Stimulated activated CD4-positive, alpha-beta T cell treated with anti-CD3 and anti-CD28 coated beads, Interleukin-2, amount 100 ng/mL, for 4 hours (primary cell): ENCODE data around the gene NPAS3.

Source experiments
- DNase-seq: peaks from one replicate; pipeline ENCODE4 v3.0.0-alpha.2; 2020; ENCODE audit warnings: low read depth

NPAS3 gene

GRCh38 chr14:33257796-33258195, 319.1 kb downstream of the NPAS3 start:
- no peak for DNase-seq

GRCh38 chr14:33259764-33260163, 321.1 kb downstream of the NPAS3 start:
- DNase-seq = no peak

GRCh38 chr14:33271216-33271615, 332.5 kb downstream of the NPAS3 start:
- no peak for DNase-seq

- DNase-seq = no peak
These were observed 333.2 kb downstream of the NPAS3 start for GRCh38 chr14:33271891-33272290.

- no peak for DNase-seq
These were observed 335.3 kb downstream of the NPAS3 start for GRCh38 chr14:33273978-33274377.

- DNase-seq = no peak
These were observed 337.2 kb downstream of the NPAS3 start for GRCh38 chr14:33275879-33276278.

GRCh38 chr14:33279865-33280264, 341.2 kb downstream of the NPAS3 start:
- no peak for DNase-seq

- no peak for DNase-seq
These were observed 342.0 kb downstream of the NPAS3 start for GRCh38 chr14:33280646-33281045.

- DNase-seq = no peak
These were observed 343.9 kb downstream of the NPAS3 start for GRCh38 chr14:33282331-33283230.

GRCh38 chr14:33285902-33286700, 347.4 kb downstream of the NPAS3 start:
- no peak for DNase-seq

GRCh38 chr14:33287189-33287588, 348.5 kb downstream of the NPAS3 start:
- DNase-seq = no peak

GRCh38 chr14:33290641-33291040, 352.0 kb downstream of the NPAS3 start:
- no peak for DNase-seq

- no peak for DNase-seq
These were observed 352.9 kb downstream of the NPAS3 start for GRCh38 chr14:33291529-33292104.

- DNase-seq = no peak
These were observed 355.7 kb downstream of the NPAS3 start for GRCh38 chr14:33294419-33294818.

GRCh38 chr14:33297565-33297964, 358.9 kb downstream of the NPAS3 start:
- no peak for DNase-seq

GRCh38 chr14:33307691-33308251, 369.1 kb downstream of the NPAS3 start:
- no peak for DNase-seq

GRCh38 chr14:33309106-33309505, 370.4 kb downstream of the NPAS3 start:
- DNase-seq = no peak

GRCh38 chr14:33315217-33315616, 376.5 kb downstream of the NPAS3 start:
- no peak for DNase-seq

GRCh38 chr14:33315721-33316120, 377.0 kb downstream of the NPAS3 start:
- DNase-seq = no peak

GRCh38 chr14:33317675-33318074, 379.0 kb downstream of the NPAS3 start:
- DNase-seq = no peak

GRCh38 chr14:33323979-33324378, 385.3 kb downstream of the NPAS3 start:
- no peak for DNase-seq

GRCh38 chr14:33331176-33331949, 392.7 kb downstream of the NPAS3 start:
- DNase-seq = no peak
